Measurements from ENCODE around the gene CEP112. TPM values are rescaled to one million over a fixed set of nuclear protein-coding genes. Genes with fewer than 3 reads are reported as not detected.

Gene CEP112
- total RNA-seq, 1 donor from 2014 or later = 13.9 TPM

- Histone ChIP-seq H2AFZ (ENCODE audit: low read depth, low read length) (no peak overlapping the region), H3K4me2 (ENCODE audit: low read length) (no peak overlapping the region), H3K4me3 (ENCODE audit: insufficient read depth, low read depth, low read length) (no peak overlapping the region), H3K27me3 (ENCODE audit: insufficient read depth, low read length) (no peaks in the 10 kb centered on the region), H3K4me1 (ENCODE audit: insufficient read depth, low read length) (no peaks in the 10 kb centered on the region), H4K20me1 (ENCODE audit: insufficient read depth, low read length) (no peaks in the 10 kb centered on the region), H3K27ac (ENCODE audit: low read depth, low read length) (no peak overlapping the region), H3K9ac (ENCODE audit: low read length) (no peak overlapping the region), H3K9me3 (ENCODE audit: insufficient read depth, low read depth, low read length) (no peaks in the 10 kb centered on the region), H3K79me2 (ENCODE audit: insufficient read depth, low read length) (no peaks in the 10 kb centered on the region), H3K36me3 (ENCODE audit: insufficient read depth, low read length) (no peaks in the 10 kb centered on the region)
- Mint-ChIP-seq H3K4me3 (ENCODE audit: unreplicated experiment) (no peak overlapping the region), H3K27me3 (ENCODE audit: low read depth, unreplicated experiment) (no peaks in the 10 kb centered on the region), H3K27ac (ENCODE audit: unreplicated experiment) (no peak overlapping the region), H3K4me1 (ENCODE audit: low read depth, unreplicated experiment) (no peaks in the 10 kb centered on the region), H3K36me3 (ENCODE audit: low read depth, unreplicated experiment) (peaks cover 15% of the 10 kb centered on the region), H3K9me3 (ENCODE audit: unreplicated experiment) (peaks cover 8% of the 10 kb centered on the region)
- no peak for TF ChIP-seq EZH2 (IDR thresholded peaks at IDR 0.05; ENCODE audit: insufficient read depth, low read length)
- TF ChIP-seq CTCF (IDR thresholded peaks at IDR 0.05; ENCODE audit: insufficient read depth, low read depth, low read length) = no peak
- DNase-seq (ENCODE audit: low read depth) (no peak), FAIRE-seq (no peak)
These were observed 170.2 kb downstream of the CEP112 start for GRCh38 chr17:66021757-66022156.

GRCh38 chr17:66018786-66019185 is 173.1 kb downstream of the CEP112 start:
- Mint-ChIP-seq H3K27me3 (ENCODE audit: low read depth, unreplicated experiment) (no peaks in the 10 kb centered on the region), H3K36me3 (ENCODE audit: low read depth, unreplicated experiment) (peaks cover 6% of the 10 kb centered on the region), H3K4me3 (ENCODE audit: unreplicated experiment) (no peak overlapping the region), H3K27ac (ENCODE audit: unreplicated experiment) (no peak overlapping the region), H3K9me3 (ENCODE audit: unreplicated experiment) (peaks cover 3% of the 10 kb centered on the region), H3K4me1 (ENCODE audit: low read depth, unreplicated experiment) (no peaks in the 10 kb centered on the region)
- no peaks in the 10 kb centered on the region for H3K9me3 ChIP-seq (ENCODE audit: insufficient read depth, low read depth, low read length)
- FAIRE-seq = no peak
- H3K36me3 ChIP-seq (ENCODE audit: insufficient read depth, low read length) = no peaks in the 10 kb centered on the region
- H3K27me3 ChIP-seq (ENCODE audit: insufficient read depth, low read length) = no peaks in the 10 kb centered on the region
- H3K79me2 ChIP-seq (ENCODE audit: insufficient read depth, low read length) = no peaks in the 10 kb centered on the region
- no peak for DNase-seq (ENCODE audit: low read depth)
- no peak overlapping the region for H3K27ac ChIP-seq (ENCODE audit: low read depth, low read length)
- H3K4me3 ChIP-seq (ENCODE audit: insufficient read depth, low read depth, low read length) = no peak overlapping the region
- no peak for TF ChIP-seq EZH2 (IDR thresholded peaks at IDR 0.05; ENCODE audit: insufficient read depth, low read length)
- TF ChIP-seq CTCF (IDR thresholded peaks at IDR 0.05; ENCODE audit: insufficient read depth, low read depth, low read length) = no peak
- no peaks in the 10 kb centered on the region for H4K20me1 ChIP-seq (ENCODE audit: insufficient read depth, low read length)
- no peak overlapping the region for H2AFZ ChIP-seq (ENCODE audit: low read depth, low read length)
- no peak overlapping the region for H3K4me2 ChIP-seq (ENCODE audit: low read length)
- no peak overlapping the region for H3K9ac ChIP-seq (ENCODE audit: low read length)
- H3K4me1 ChIP-seq (ENCODE audit: insufficient read depth, low read length) = no peaks in the 10 kb centered on the region

- H3K4me3 Mint-ChIP-seq (ENCODE audit: unreplicated experiment) = no peak overlapping the region
- no peaks in the 10 kb centered on the region for H3K36me3 ChIP-seq (ENCODE audit: insufficient read depth, low read length)
- H3K9me3 ChIP-seq (ENCODE audit: insufficient read depth, low read depth, low read length) = no peaks in the 10 kb centered on the region
- no peak overlapping the region for H3K27ac Mint-ChIP-seq (ENCODE audit: unreplicated experiment)
- H2AFZ ChIP-seq (ENCODE audit: low read depth, low read length) = no peak overlapping the region
- H3K4me1 Mint-ChIP-seq (ENCODE audit: low read depth, unreplicated experiment) = no peaks in the 10 kb centered on the region
- H3K9me3 Mint-ChIP-seq (ENCODE audit: unreplicated experiment) = peaks cover 3% of the 10 kb centered on the region
- no peaks in the 10 kb centered on the region for H4K20me1 ChIP-seq (ENCODE audit: insufficient read depth, low read length)
- no peak overlapping the region for H3K9ac ChIP-seq (ENCODE audit: low read length)
- DNase-seq (ENCODE audit: low read depth) (no peak), FAIRE-seq (no peak)
- H3K4me3 ChIP-seq (ENCODE audit: insufficient read depth, low read depth, low read length) = no peak overlapping the region
- no peaks in the 10 kb centered on the region for H3K27me3 Mint-ChIP-seq (ENCODE audit: low read depth, unreplicated experiment)
- H3K36me3 Mint-ChIP-seq (ENCODE audit: low read depth, unreplicated experiment) = peaks cover 6% of the 10 kb centered on the region
- H3K27me3 ChIP-seq (ENCODE audit: insufficient read depth, low read length) = no peaks in the 10 kb centered on the region
- TF ChIP-seq EZH2 (IDR thresholded peaks at IDR 0.05; ENCODE audit: insufficient read depth, low read length) (no peak), CTCF (IDR thresholded peaks at IDR 0.05; ENCODE audit: insufficient read depth, low read depth, low read length) (no peak)
- no peaks in the 10 kb centered on the region for H3K4me1 ChIP-seq (ENCODE audit: insufficient read depth, low read length)
- no peak overlapping the region for H3K27ac ChIP-seq (ENCODE audit: low read depth, low read length)
- H3K4me2 ChIP-seq (ENCODE audit: low read length) = no peak overlapping the region
- H3K79me2 ChIP-seq (ENCODE audit: insufficient read depth, low read length) = no peaks in the 10 kb centered on the region
These were observed 175.7 kb downstream of the CEP112 start for GRCh38 chr17:66016231-66016630.

Measured in astrocyte (in vitro differentiated cells and primary cell).